NCI-H460 (cell line): ENCODE measurements around the gene CDH4. TPM values are rescaled to one million over a fixed set of nuclear protein-coding genes. Genes with fewer than 3 reads are reported as not detected.

Experiments
- DNase-seq: peaks from one replicate; pipeline ENCODE4 v3.0.0-alpha.2; 2016; ENCODE audit warnings: low read depth; ENCODE audit errors: extremely low read depth
- total RNA-seq: library from RNA; depleted of rRNA; stranded (reverse); fragments of >200 nt; shearing (Covaris generic); gene quantifications from 2 replicates; pipeline ENCODE4 v1.2.3, GENCODE V29; 2014

Gene CDH4
- total RNA-seq, 1 experiment from 2014 or later, result not detected

DNA sequence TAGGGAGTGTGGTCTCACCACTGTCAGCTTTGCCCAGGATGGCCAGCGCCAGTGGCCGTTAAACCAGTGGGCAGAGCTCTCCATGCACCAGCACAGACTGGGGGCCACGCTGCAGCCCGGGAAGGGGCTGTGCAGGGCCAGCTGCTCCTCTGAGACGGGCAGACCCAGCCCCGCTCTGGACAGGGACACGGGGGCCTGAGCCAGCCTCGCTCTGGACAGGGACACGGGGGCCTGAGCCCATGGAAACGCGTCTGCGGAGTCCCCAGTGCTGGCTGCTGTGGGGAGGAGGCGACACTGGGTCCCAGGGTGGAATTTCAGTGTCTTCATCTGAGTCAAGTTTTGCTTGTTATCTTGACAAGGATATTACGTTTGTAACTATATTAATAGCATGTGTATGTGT is 402.7 kb downstream of the CDH4 start:
- DNase-seq, result no peak

DNA sequence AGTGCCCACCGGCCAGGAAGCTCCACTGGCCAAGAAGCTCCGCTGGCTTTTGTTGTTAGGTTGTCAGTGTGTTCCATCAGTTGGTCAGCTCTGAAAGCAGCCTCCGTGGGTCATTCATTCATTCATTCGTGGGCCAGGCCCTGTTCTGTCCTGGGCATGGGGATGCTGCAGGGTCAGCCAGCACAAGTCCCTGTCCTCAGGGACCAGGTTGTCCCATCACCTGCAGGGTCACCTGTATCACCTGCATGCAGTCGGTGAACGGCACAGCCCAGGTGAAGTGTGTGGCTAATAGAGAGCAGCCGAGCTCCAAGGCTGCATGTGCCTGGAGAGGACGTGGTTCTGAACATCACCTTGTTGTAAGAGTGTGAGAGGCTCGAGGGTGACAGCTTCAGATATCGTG is 403.5 kb downstream of the CDH4 start:
- no peak for DNase-seq

DNA sequence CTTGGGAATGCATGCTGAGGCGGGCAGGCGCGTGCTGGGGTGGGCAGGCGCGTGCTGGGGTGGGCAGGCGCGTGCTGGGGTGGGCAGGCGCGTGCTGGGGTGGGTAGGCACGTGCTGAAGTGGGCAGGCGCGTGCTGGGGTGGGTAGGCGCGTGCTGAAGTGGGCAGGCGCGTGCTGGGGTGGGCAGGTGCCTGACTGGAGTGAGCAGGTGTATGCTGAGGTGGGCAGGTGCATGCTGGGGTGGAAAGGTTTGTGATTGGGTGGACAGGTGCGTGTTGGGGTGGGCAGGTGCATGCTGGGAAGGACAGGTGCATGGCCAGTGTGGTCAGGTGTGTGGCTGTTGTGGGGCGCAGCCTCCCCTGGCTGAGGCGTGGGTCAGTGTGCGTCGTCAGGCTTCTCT is 404.1 kb downstream of the CDH4 start:
- DNase-seq, result no peak

- no peak for DNase-seq
These were observed 405.8 kb downstream of the CDH4 start for GRCh38 chr20:61657721-61658377.

DNA sequence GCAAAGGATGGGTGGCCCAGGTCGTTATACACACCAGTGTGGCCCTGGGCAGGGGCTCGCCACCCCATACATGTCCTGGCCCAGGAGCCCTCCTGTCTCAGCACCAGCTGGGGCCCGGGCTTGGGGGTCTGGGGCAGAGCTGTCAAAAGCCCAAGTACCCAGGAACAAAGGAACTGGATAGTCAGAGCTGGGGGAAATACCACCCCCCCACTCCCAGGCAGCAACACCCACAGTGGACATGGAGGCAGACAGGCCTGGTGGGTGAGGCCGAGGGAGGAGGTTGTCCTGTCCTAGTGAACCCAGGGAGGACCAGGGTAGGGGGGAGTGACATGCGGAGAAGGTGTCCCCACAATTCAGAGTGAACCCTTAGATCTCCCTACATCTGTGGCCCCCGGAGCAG is 406.5 kb downstream of the CDH4 start:
- no peak for DNase-seq

DNA sequence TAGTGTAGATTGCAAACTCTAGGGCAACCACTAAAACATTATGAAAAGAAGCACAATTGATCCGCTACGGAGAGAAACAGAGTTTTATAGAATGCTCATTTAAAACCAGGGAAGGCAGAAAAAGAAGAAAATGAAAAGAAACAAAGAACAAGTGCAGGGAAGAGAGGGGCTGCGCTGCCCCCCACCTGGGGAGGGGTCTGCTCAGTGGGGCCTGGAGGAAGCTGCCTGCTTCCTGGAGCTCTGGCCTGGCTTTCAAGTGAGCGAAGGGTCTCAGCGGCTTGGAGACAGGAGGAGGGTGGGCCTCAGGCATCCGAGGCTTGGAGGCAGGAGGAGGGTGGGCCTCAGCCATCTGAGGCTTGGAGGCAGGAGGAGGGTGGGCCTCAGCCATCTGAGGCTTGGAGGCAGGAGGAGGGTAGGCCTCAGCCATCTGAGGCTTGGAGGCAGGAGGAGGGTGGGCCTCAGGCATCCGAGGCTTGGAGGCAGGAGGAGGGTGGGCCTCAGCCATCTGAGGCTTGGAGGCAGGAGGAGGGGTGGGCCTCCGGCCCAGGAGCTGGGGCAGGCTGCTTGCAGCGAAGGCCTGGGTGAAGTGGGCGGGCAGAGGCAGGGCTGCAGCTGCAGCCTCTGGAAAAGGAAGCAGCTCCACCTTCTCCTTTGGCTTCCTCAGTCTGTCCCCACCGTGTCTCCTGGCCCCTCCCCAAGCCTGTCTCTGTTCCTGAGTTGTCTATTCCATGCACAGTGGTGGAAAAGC is 407.4 kb downstream of the CDH4 start:
- no peak for DNase-seq

DNA sequence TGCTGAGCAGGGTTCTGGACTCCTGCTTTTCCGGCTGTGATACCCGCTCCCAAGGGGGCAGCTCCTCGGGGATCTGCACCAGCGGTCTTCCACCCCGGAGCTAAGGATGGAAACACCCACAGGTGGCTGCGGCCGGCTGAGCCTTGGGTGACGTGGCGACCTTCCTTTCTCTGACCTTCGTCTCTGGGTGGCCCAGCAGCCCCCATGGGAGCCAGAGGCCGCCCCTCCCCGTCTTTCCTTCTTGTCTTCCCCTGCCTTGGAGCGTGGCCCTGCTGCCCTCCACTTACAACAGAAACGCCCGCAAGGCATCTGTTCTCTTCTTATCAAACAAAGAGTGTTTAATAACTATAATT is 407.9 kb downstream of the CDH4 start:
- DNase-seq, result no peak

- no peak for DNase-seq
These were observed 408.5 kb downstream of the CDH4 start for GRCh38 chr20:61660559-61660958.

DNA sequence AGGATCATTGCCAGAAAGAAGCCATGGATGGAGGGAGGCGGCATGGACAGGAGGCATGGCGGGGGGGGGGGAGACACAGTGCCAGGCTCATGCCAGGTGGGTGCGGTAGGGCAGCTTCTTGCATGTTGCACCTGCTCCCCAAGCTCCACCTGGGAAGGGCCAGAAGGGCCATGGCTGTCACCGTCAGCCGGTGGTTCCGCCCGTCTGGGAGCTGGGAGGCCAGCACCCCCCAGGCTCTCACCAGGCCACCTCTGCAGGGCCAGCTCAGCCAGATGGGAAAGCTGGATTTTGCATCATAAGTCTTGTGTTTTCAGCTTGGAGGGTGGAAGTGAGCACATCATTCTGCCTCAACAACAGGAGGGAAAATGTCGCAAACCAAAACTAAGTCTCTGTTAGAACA is 409.0 kb downstream of the CDH4 start:
- DNase-seq, result no peak

GRCh38 chr20:61661583-61661982 is 409.5 kb downstream of the CDH4 start:
- DNase-seq, result no peak

DNA sequence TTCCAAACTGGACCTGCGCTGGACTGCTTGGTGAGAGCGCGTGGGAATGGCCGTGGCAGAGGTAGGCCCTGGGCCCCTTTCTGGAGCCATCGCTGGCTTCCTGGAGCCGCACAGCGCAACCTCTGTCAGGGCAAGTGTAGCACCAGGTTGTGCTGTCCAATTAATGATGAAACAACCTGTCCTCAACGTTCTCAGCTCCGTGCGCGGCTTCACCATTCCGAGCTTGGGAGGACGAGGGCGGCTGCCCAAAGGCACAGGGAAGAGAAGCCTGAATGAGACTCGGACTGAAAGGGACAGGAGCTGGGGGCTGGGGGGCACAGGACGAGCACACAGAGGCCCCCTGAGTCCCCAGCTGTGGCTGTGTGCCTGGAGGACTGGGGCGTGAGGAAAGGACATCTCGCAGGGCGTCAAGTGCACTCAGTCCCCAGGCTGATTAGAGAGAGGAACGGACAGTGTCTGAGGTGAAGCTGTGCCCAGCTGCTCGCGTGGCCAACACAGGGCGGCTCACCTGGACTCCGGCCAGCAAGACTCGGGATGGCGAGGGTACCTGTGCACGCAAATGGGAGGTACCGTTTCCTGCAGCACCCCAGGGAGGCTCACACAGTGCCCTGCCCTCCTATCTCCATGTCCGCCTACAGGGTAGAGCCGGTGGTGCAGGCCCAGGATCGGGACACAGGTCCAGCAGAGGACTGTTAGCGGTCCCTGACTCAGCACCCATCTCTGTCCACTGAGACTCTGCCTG is 410.3 kb downstream of the CDH4 start:
- DNase-seq, result no peak

GRCh38 chr20:61662968-61663331 is 410.9 kb downstream of the CDH4 start:
- DNase-seq, result no peak

DNA sequence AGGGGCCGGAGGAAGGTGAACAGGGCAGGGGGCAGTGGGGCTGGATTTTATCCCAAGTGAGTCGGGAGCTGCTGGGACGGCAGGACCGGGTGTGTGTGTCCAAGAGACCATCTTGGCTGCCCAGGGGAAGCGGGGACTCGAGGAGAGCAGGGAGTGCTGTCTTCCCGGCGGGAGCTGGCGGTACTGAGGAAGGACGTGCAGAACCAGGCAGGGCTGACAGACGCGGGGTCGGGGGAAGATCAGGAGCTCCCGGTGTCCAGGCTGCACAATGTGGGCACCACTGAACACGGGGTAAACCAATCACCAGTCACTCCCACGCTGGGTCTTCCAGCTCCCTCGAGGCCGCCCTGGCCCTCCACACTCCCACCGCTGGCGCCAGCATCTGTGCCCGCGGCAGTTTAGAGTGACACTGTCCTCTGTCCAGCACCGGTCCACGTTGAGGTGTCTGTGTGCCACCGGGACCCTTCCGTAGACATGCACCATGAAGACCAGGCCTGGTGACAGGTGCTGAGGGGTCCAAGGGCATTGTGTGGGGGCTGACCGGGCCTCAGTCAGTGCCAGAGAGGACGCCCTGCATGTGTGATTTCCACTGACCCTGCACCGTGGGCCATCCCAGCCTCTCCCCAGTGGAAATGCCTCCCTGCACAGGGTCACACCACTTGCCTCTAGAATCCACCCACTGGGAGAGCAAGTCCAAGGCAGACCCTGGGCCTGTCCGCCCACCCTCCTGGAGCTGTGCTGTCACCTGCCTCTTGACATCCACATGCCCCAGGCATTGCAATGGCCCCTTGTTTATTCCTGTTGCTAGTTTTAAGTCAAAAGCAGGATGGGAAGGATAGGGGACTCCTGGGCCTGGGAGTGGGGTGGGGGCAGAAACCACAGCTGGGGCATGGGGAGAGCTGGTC is 411.7 kb downstream of the CDH4 start:
- no peak for DNase-seq

GRCh38 chr20:61664556-61665320 is 412.7 kb downstream of the CDH4 start:
- DNase-seq, result no peak

GRCh38 chr20:61665528-61666470 is 413.7 kb downstream of the CDH4 start:
- DNase-seq, result no peak

DNA sequence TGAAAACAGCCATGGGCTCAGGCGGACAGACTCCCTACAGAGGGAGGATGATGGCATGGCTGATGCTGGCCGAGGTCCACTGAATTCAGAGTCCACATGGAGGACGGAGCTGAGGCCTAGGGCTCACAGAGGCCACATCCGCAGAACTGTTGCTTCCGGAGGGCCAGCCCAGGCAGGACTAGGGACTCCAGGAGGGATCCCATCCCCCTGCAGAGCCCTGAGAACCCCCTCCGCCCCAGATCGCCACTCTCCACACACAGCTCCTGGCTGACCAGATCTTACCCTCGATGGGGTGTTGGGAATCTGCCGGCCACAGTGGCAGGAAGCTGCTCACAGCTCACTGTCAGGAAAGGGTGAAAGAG is 414.4 kb downstream of the CDH4 start:
- no peak for DNase-seq

DNA sequence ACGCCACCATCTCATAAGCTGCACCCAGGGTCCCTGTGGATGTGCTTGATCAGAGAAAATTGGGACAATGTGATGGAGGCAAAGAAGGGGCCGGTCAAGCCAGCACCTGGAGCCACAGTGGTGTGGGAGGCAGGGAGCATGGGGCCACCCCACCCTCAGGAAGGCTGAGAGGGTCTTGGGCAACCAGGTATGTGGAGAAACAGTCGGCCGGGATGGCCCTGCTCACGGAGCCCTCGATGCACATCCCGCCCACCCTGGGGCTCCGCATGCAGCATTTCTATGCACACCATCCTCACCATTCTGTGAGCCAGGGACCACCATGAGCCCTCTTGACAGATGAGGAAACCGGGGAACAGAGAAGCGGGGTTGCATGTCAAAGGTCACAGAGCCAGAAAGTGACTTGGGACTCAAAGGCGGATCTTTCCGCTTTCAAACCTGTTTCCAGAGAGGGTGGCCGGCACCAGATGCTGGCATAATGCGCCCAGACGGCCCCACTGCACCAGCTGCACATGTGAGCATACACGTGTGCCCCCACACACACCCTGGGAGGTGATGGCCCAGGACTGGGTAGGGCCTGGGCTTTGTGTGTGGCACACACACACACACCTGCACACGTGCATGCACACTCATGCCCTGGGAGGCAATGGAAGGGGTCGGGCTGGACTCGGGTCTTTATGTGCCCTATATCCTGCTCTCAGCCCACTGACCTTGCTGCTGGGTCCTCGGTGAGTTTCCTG is 415.2 kb downstream of the CDH4 start:
- DNase-seq, result no peak

DNA sequence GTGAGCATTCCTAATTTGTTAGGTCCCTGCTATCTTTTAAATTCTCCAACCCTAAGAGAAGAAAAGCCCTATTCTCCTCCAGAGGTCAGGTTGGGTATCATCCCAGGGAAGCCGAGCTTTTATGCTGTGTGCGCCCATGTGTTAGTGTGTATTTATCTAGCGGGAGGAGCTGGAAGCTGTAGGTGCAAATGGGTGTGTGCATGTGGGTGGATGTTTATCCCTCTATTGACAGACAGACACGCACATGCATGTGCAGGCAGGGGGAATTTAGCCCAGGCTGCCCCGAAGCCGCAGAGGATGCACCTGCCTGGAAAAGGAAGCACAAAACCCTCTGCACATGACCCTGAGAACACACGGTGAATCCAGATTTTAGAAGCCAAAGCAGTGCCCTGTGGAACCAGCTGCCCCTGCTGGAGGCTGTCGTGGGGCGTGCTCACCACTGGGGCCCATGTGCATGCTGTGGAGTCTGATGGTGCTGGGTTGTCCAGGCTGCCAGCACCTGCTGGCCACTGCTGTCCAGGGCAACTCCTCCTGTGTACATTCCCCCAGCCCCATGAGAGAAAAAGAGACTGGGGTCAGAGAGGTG is 416.1 kb downstream of the CDH4 start:
- DNase-seq, result no peak
